NCI-H1048 (cell line): ENCODE measurements around the gene RBMS1.
"Not testable (repeated sequence)": the region's sequence is repeated elsewhere in the genome, so short reads cannot be mapped to it uniquely, and the experiment has no call there.

Experiments
- DNase-seq: peaks from one replicate; lab custom pipeline; 2025; lab: John Stamatoyannopoulos, UW

RBMS1 gene

GRCh38 chr2:160433466-160434140 lies 60.0 kb downstream of the RBMS1 start:
- DNase-seq, result no peak

DNA sequence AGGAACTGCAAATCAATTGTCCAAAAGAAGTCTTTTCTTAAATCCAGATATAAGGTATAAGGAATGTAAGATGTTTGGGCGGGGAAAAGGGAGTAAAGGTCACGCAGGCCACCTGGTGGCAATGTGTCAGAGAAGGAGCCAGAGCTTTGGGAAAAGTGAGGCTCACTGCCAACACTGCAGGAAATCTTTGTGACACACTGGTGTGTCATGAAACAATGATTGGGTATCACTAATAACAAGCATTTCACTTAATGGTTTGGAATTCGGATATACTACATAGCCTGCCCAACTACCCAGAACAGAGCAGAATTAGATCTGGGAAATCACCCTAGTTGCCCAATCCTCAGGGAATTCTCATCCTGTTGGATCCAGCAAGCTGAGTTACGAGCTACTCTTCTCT lies 61.0 kb downstream of the RBMS1 start:
- DNase-seq, result no peak

GRCh38 chr2:160431441-160431840 lies 62.2 kb downstream of the RBMS1 start:
- no peak for DNase-seq

- DNase-seq, result no peak
Measured at GRCh38 chr2:160430001-160430344, 63.6 kb downstream of the RBMS1 start.

- DNase-seq, result no peak
Measured at GRCh38 chr2:160429248-160430000, 64.2 kb downstream of the RBMS1 start.

DNA sequence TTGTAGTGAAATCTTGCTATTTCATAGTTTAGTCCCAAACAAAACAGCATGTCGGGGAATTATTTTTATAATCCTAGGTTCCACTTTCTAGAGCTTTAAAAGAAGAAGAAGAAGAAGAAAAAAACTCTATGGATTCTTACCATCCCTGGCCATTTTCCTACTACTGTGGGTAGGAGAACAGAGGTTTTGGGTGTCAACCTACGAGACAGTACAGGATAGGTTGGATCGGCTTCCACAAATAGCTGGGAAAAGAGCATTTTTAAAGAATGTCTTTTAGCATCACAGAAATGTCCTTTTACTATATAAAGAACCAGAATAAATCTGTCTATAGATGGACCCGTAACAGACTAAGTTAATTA lies 65.2 kb downstream of the RBMS1 start:
- no peak for DNase-seq

- no peak for DNase-seq
Measured at GRCh38 chr2:160427629-160428404, 65.8 kb downstream of the RBMS1 start.

GRCh38 chr2:160426604-160427003 lies 67.0 kb downstream of the RBMS1 start:
- no peak for DNase-seq

- DNase-seq, result no peak
Measured at GRCh38 chr2:160425434-160426151, 68.0 kb downstream of the RBMS1 start.

DNA sequence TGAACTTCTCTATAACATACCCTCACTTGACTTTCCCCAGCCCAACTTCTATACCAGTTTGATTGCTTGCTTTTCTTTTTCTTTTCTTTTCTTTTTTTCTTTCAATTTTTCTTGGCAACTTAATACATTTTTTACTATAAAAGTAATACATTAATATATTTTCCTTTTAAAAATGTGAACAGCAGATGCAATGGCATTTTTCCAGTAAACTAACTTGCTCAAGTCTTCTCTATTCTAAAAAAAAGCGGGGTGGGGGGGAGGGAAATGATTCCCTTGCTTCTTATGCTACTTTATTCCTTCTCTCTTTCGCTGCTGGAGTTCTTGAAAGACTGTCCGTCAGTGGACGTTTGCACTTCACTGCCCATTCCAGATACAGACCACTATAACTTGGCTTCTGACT lies 70.5 kb downstream of the RBMS1 start:
- DNase-seq, result no peak

- not testable (repeated sequence) for DNase-seq
Measured at GRCh38 chr2:160421646-160422501, 71.7 kb downstream of the RBMS1 start.

DNA sequence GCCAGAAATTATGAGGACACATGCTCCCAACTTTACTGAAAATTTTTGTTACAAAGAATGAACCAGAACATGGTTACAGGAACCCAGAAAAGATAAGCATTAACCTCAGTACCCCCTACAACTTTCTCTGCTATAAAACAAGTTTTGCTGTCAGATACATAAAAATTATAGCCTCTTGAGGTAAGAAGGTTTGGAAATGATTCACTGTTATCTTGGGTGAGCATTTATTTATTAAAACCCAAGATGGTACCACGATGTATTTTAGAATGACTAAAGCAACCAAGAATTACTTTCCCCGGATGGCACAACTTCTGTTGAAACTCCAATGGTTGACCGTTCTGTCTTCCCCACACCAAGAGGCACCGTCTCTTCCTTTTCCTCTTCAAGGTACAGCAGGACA lies 72.9 kb downstream of the RBMS1 start:
- no peak for DNase-seq

DNA sequence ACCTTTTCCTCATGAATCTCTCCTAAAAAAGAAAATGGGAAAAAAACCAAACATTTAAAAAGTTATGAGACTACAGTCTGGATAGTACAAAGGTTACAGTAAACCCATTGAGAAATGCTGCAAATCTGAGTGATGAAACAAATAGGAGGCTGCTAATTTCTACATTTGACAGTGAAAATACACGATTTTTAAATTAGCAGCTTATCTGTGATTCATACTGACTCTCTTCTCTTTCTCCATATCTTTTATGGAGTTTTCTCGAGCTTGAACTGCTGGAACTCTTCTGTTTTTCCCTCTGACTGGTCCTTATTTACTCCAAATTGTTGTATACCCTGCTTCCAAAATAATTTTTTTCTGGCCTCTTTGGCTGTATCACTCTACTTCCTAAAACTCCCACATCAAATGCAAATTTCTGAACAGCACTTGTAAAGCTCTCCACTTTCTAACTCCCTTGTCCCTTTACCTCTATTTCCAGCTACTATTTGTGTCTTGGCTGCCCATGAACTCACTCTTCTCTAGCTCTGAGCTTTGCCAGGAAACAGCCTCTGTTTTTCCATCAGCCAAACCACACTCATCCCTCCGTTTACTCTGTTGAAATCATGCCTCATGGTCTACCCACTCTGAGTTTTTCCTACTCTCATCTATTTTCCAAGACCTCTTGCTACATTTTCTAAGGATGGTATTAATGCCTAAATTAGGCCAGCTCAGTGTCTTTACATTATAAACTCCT lies 73.7 kb downstream of the RBMS1 start:
- no peak for DNase-seq

- DNase-seq, result no peak
Measured at GRCh38 chr2:160418853-160419252, 74.8 kb downstream of the RBMS1 start.

DNA sequence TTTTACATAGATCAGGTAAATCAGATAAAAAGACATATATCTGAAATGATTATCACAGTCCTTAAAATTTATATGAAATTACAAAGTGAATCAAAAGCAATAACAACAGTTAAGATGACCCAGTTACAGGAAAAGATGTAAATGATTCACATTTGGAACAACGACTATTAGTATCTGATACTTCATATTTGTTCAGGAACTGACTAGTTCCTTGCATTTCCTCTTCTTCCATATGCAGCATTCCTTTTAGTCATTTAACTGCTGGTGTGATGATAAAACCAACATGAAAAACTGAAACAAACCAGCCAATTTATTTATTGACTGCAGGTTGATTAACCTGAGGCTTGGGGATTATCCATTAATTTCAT lies 75.2 kb downstream of the RBMS1 start:
- no peak for DNase-seq

DNA sequence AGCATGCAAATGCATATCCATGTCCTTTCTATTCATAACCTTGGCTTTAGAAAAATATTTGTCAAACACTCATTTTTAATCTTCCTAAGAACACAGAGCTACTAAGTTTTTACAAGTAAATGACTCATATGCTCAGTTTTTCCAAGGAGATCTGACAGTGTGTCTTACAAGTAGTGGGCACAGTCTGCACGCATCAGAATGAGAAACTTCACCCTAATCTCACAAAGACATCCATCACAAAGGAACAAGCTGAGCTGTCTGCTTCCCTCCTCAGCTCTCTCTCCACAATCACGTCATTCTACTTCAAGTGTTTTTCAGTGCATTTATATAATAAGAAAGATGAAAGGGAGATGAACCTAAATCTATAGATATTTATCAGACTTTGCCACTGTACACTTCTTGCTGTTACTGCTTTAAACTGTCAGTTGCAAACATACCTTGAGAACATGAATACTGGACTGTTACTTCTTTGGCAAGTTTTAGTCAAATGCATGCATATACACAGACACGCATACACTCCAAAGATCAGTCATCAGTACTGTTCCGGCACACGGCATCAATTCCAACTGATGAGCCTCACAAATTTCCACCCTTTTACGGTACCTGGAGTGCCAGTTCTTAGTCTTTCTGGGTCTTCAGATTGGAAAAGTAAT lies 75.7 kb downstream of the RBMS1 start:
- DNase-seq, result no peak

- no peak for DNase-seq
Measured at GRCh38 chr2:160415991-160416390, 77.6 kb downstream of the RBMS1 start.

DNA sequence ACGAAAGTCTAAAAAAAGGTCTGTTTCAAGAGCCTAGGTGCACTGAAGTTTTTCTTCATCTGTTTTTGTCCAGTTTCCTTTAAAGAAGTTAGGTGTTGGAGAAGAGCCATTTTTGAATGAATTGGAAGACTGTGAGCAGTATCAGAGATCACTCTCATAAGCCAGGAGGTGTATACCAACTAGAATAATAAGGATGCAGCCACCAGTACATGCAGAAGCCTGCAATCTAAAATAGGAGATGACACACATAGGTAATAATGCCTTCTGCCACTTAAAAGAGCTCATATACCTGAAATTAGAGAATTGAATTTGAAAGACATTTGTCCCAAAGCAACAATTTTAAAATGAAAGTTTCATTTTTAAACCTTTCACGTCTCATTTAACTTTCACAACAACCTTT lies 81.7 kb downstream of the RBMS1 start:
- no peak for DNase-seq

- no peak for DNase-seq
Measured at GRCh38 chr2:160411167-160411566, 82.4 kb downstream of the RBMS1 start.

DNA sequence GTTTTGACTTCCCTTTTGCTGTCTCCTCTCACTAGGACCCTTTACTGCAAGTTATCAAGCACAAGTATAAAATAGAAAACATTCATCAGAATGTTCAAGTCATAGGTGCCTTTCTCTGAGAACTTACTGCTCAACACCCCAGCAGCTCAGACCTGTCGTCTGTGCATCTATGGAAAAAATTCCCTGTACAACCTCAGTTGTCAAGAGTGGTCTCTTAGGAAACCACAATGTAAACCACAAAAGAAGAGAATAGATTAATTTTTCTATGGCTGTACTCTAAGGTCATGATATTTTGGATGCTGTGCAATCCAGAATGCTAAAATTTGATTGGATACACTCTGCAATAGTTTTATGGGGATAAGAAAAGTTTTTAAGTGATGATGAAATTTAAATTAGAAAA lies 84.1 kb downstream of the RBMS1 start:
- DNase-seq, result no peak

DNA sequence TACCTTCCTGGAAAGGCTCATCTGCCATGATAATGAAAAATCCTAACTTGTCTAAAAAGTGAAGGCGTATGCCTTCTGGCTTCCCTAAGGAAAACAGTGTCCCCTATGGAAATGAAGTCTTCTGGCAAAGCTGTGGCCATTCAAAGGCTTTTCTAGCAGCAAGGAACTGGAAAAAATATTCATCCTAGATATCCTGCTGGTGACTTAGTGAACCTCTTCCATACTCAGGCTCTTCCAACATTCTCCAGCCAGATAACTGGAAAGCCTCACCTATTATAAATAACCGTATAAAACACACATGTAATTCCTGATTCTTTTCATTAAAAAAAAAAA lies 84.7 kb downstream of the RBMS1 start:
- DNase-seq, result no peak
